H9 (cell line): ENCODE results near the gene ASCC3. TPM values are rescaled to one million over a fixed set of nuclear protein-coding genes. Genes with fewer than 3 reads are reported as not detected.

Experiments
- DNase-seq: peaks from one replicate; pipeline ENCODE4 v3.0.0-alpha.2; 2017
- H2AFZ ChIP-seq: one replicate; pipeline ENCODE4 v1.6.1; 2013; ENCODE audit warnings: mild to moderate bottlenecking, low read length, control low read depth, moderate library complexity
- H2AK5ac ChIP-seq: 2 replicates; pipeline ENCODE4 v1.6.1; 2013; ENCODE audit warnings: low read length, control low read depth, mixed read lengths; ENCODE audit not compliant: insufficient read length
- H2BK120ac ChIP-seq: one replicate; pipeline ENCODE4 v1.6.1; 2013; ENCODE audit warnings: low read depth, mild to moderate bottlenecking, low read length, control low read depth, inconsistent platforms; ENCODE audit not compliant: poor library complexity, severe bottlenecking
- H2BK12ac ChIP-seq: 2 replicates; pipeline ENCODE4 v1.6.1; 2013; ENCODE audit warnings: low read length, control low read depth, mixed read lengths, low read depth; ENCODE audit not compliant: insufficient read length
- H2BK15ac ChIP-seq: 2 replicates; pipeline ENCODE4 v1.6.1; 2013; ENCODE audit warnings: low read depth, low read length, control low read depth
- H2BK20ac ChIP-seq: one replicate; pipeline ENCODE4 v1.6.1; 2013; ENCODE audit warnings: low read depth, mild to moderate bottlenecking, low read length, control low read depth, inconsistent platforms; ENCODE audit not compliant: poor library complexity, severe bottlenecking
- H2BK5ac ChIP-seq: 2 replicates; pipeline ENCODE4 v1.6.1; 2013; ENCODE audit warnings: low read length, control low read depth, mixed read lengths; ENCODE audit not compliant: insufficient read length
- H3K14ac ChIP-seq: 2 replicates; pipeline ENCODE4 v1.6.1; 2013; ENCODE audit warnings: low read length, control low read depth; ENCODE audit not compliant: insufficient read depth
- H3K18ac ChIP-seq: 2 replicates; pipeline ENCODE4 v1.6.1; 2013; ENCODE audit warnings: low read depth, mild to moderate bottlenecking, mixed read lengths, low read length, control low read depth; ENCODE audit not compliant: insufficient read length
- H3K23ac ChIP-seq: 2 replicates; pipeline ENCODE4 v1.6.1; 2013; ENCODE audit warnings: low read length, control low read depth, mixed read lengths, low read depth; ENCODE audit not compliant: insufficient read length
- H3K23me2 ChIP-seq: 2 replicates; pipeline ENCODE4 v1.6.1; 2013; ENCODE audit warnings: low read depth, mild to moderate bottlenecking, mixed read lengths, low read length, control low read depth; ENCODE audit not compliant: insufficient read length, poor library complexity, severe bottlenecking
- H3K27ac ChIP-seq: 2 replicates; pipeline ENCODE4 v1.5.1; 2013; ENCODE audit warnings: low read length, control low read depth, mixed read lengths, low read depth; ENCODE audit not compliant: insufficient read length
- H3K27me3 ChIP-seq: 2 replicates; pipeline ENCODE4 v1.6.1; 2013; ENCODE audit warnings: low read length, control low read depth, inconsistent platforms; ENCODE audit not compliant: insufficient read depth
- H3K4ac ChIP-seq: 2 replicates; pipeline ENCODE4 v1.6.1; 2013; ENCODE audit warnings: low read depth, mild to moderate bottlenecking, control low read depth, inconsistent platforms, low read length, moderate library complexity
- H3K4me1 ChIP-seq: 2 replicates; pipeline ENCODE4 v1.6.1; 2013; ENCODE audit warnings: low read length, control low read depth, inconsistent platforms; ENCODE audit not compliant: insufficient read depth
- H3K4me2 ChIP-seq: 2 replicates; pipeline ENCODE4 v1.6.1; 2013; ENCODE audit warnings: low read length, control low read depth, mixed read lengths; ENCODE audit not compliant: insufficient read length, insufficient read depth
- H3K56ac ChIP-seq: 2 replicates; pipeline ENCODE4 v1.6.1; 2013; ENCODE audit warnings: low read depth, mild to moderate bottlenecking, mixed read lengths, low read length, control low read depth; ENCODE audit not compliant: insufficient read length
- H3K79me1 ChIP-seq: 2 replicates; pipeline ENCODE4 v1.6.1; 2013; ENCODE audit warnings: low read depth, mild to moderate bottlenecking, moderate library complexity, low read length, control low read depth, inconsistent platforms; ENCODE audit not compliant: insufficient read depth, poor library complexity, severe bottlenecking
- H3K79me2 ChIP-seq: 2 replicates; pipeline ENCODE4 v1.6.1; 2013; ENCODE audit warnings: low read length, control low read depth, inconsistent platforms; ENCODE audit not compliant: insufficient read depth
- H3K9ac ChIP-seq: 2 replicates; pipeline ENCODE4 v1.6.1; 2013; ENCODE audit warnings: low read length, control low read depth, mixed read lengths; ENCODE audit not compliant: insufficient read length; ENCODE audit errors: extremely low read depth
- H3K9me3 ChIP-seq: one replicate; pipeline ENCODE4 v1.6.1; 2013; ENCODE audit warnings: low read depth, low read length, inconsistent platforms; ENCODE audit not compliant: control insufficient read depth
- H3T11ph ChIP-seq: one replicate; pipeline ENCODE4 v1.6.1; 2013; ENCODE audit warnings: mild to moderate bottlenecking, low read length, control low read depth, inconsistent platforms
- H4K20me1 ChIP-seq: one replicate; pipeline ENCODE4 v1.6.1; 2013; ENCODE audit not compliant: control insufficient read depth, insufficient read length, insufficient read depth
- H4K5ac ChIP-seq: 2 replicates; pipeline ENCODE4 v1.6.1; 2013; ENCODE audit warnings: low read depth, mild to moderate bottlenecking, mixed read lengths, low read length, control low read depth; ENCODE audit not compliant: insufficient read length
- H4K8ac ChIP-seq: replicated peaks from 2 replicates; pipeline ENCODE4 v1.6.1; 2013; ENCODE audit warnings: low read length, control low read depth, mixed read lengths, low read depth; ENCODE audit not compliant: insufficient read length
- H4K91ac ChIP-seq: 2 replicates; pipeline ENCODE4 v1.6.1; 2013; ENCODE audit warnings: low read depth, mild to moderate bottlenecking, moderate library complexity, mixed read lengths, low read length, control low read depth; ENCODE audit not compliant: insufficient read length
- H3K27ac Mint-ChIP-seq, 3 experiments: 2 replicates in 2 of 3; 3 replicates in 1 of 3; pipeline ENCODE4 v1.8.0; 2020 to 2021; ENCODE audit warnings: mixed read lengths in 3 of 3, mild to moderate bottlenecking in 1 of 3, moderate library complexity in 1 of 3
- H3K27me3 Mint-ChIP-seq: 2 replicates; pipeline ENCODE4 v1.8.0; 2021; ENCODE audit warnings: low read depth, mild to moderate bottlenecking, moderate library complexity, mixed read lengths
- H3K36me3 Mint-ChIP-seq, 3 experiments: 2 replicates in 2 of 3; 3 replicates in 1 of 3; pipeline ENCODE4 v1.8.0; 2020 to 2021; ENCODE audit warnings: low read depth in 3 of 3, mixed read lengths in 3 of 3; ENCODE audit not compliant: insufficient read depth in 1 of 3
- H3K4me1 Mint-ChIP-seq, 2 experiments: 2 replicates each; pipeline ENCODE4 v1.8.0; 2020; ENCODE audit warnings: mixed read lengths in 2 of 2
- H3K4me3 Mint-ChIP-seq, 2 experiments: 2 replicates in 1 of 2; 3 replicates in 1 of 2; pipeline ENCODE4 v1.8.0; 2020 to 2021; ENCODE audit warnings: mild to moderate bottlenecking in 2 of 2, mixed read lengths in 2 of 2, moderate library complexity in 1 of 2
- H3K9me3 Mint-ChIP-seq, 2 experiments: 2 replicates in 1 of 2; 3 replicates in 1 of 2; pipeline ENCODE4 v1.8.0; 2020; ENCODE audit warnings: mild to moderate bottlenecking in 2 of 2, mixed read lengths in 2 of 2, moderate library complexity in 1 of 2
- WGBS: extraction: QIAGEN DNeasy Blood & Tissue Kit; methylation state at CpG from one replicate; pipeline ENCODE4 v1.1.7; 2013; ENCODE audit warnings: missing lambda C conversion rate, low lambda C conversion rate, mixed read lengths; ENCODE audit not compliant: insufficient read length; ENCODE audit errors: extremely low coverage; 5-methylcytosine and 5-hydroxymethylcytosine counted together
- total RNA-seq: library from RNA; stranded (reverse); gene quantifications from 2 replicates; pipeline ENCODE4 v1.2.1, GENCODE V29; 2021
- TF ChIP-seq, protein P1 (sequence below): fragments of 200-600 bp; sonication (generic); conservative IDR thresholded peaks from 3 replicates; pipeline ENCODE4 v1.8.0; 2021; ENCODE audit warnings: antibody characterized with exemption, mild to moderate bottlenecking

The ASCC3 gene
- total RNA-seq, 1 experiment from 2014 or later, result 63.8 TPM

DNA sequence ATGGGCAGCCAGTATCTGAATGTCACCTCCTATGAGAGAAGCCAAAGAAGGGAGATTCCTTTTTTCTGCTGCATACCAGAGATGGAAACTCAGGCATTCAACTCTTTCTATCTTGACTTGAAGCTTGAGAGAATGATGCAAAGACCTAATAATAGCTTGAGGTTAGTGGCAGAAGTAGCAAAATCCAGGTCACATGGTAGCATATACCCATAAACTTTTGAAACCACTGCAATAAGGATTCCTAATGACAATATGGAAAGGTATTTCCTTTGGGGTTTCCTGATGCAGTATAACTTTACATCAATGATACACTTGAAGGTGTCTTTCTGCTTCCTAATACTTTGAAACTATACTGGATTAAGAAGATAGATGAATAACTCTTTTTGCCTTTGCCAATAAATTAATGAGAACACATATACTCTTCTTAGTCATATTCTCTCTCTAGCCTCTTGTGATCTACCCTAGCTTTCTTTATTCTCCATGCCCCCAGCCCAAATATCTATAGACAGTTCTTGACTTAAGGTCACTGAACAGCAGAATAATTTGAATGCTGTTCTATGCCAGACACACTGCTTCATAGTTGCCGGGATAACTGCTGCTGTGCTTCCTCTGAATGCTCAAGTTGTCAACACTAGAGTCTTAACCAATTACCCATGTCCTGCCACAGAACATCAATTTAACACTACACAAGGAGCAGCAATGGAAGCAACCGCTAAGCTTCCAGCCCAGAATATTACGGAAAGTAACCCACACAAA, 260.9 kb downstream of the ASCC3 start:
- Histone ChIP-seq H4K5ac (no peak overlapping the region), H2BK120ac (no peak overlapping the region), H3K23ac (no peak overlapping the region), H3K9ac (no peak overlapping the region), H3K79me2 (no peaks in the 10 kb centered on the region), H2BK5ac (no peak overlapping the region), H3K9me3 (no peaks in the 10 kb centered on the region), H2BK12ac (no peak overlapping the region), H4K20me1 (no peaks in the 10 kb centered on the region), H4K8ac (no peak overlapping the region), H3K18ac (no peak overlapping the region), H3K27me3 (no peaks in the 10 kb centered on the region), H2AFZ (no peak overlapping the region), H2BK15ac (no peak overlapping the region), H4K91ac (no peak overlapping the region), H2AK5ac (no peak overlapping the region), H3T11ph (no peak overlapping the region), H3K79me1 (no peaks in the 10 kb centered on the region), H3K4me1 (no peaks in the 10 kb centered on the region), H3K27ac (no peak overlapping the region), H3K23me2 (no peaks in the 10 kb centered on the region), H3K56ac (no peak overlapping the region), H2BK20ac (no peak overlapping the region), H3K14ac (no peak overlapping the region), H3K4ac (no peak overlapping the region), H3K4me2 (no peak overlapping the region)
- no peak for DNase-seq
- Mint-ChIP-seq H3K4me1 (no peaks in the 10 kb centered on the region; a peak in 1 of 4 replicates), H3K4me3 (no peak overlapping the region), H3K27me3 (no peaks in the 10 kb centered on the region), H3K27ac (no peak overlapping the region), H3K9me3 (peaks cover 6 to 7% of the 10 kb centered on the region in 2 experiments; a peak in 4 of 5 replicates), H3K36me3 (peaks cover 6 to 27% (median 13%) of the 10 kb centered on the region in 3 experiments; a peak in 6 of 7 replicates)
- WGBS, result no CpG with 5 or more reads among the region's 3 CpGs
- TF ChIP-seq, protein P1, sequence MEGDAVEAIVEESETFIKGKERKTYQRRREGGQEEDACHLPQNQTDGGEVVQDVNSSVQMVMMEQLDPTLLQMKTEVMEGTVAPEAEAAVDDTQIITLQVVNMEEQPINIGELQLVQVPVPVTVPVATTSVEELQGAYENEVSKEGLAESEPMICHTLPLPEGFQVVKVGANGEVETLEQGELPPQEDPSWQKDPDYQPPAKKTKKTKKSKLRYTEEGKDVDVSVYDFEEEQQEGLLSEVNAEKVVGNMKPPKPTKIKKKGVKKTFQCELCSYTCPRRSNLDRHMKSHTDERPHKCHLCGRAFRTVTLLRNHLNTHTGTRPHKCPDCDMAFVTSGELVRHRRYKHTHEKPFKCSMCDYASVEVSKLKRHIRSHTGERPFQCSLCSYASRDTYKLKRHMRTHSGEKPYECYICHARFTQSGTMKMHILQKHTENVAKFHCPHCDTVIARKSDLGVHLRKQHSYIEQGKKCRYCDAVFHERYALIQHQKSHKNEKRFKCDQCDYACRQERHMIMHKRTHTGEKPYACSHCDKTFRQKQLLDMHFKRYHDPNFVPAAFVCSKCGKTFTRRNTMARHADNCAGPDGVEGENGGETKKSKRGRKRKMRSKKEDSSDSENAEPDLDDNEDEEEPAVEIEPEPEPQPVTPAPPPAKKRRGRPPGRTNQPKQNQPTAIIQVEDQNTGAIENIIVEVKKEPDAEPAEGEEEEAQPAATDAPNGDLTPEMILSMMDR, result no peak
